ENCODE measurements around the gene COMMD9. TPM values are rescaled to one million over a fixed set of nuclear protein-coding genes. Genes with fewer than 3 reads are reported as not detected.

The COMMD9 gene
- total and polyA plus RNA-seq, 2 experiments from 2014 or later, result 22.4 to 44.1 TPM

DNA sequence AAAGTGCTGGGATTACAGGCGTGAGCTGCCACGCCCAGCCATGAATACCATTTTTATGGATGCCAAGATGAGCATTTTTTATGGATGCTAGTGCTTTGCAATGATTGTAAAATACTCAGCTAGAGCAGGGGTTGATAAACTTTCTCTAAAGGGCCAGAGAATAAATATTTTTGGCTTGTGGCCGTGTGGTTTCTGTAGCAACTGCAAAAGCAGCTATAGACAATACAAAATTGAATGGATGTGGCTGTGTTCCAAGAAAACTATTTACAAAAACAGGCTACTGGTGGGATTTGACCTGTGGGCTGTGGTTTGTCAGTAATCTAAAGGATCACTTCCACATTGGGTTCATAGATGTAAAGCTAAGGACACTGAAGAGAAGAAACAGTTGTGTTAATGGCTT lies 56.0 kb downstream of the COMMD9 start (continued):
- TF ChIP-seq ZNF331 (CRISPR knock-in tag; IDR thresholded peaks at IDR 0.05; ENCODE audit: low read depth), result no peak
- TF ChIP-seq, protein P1, sequence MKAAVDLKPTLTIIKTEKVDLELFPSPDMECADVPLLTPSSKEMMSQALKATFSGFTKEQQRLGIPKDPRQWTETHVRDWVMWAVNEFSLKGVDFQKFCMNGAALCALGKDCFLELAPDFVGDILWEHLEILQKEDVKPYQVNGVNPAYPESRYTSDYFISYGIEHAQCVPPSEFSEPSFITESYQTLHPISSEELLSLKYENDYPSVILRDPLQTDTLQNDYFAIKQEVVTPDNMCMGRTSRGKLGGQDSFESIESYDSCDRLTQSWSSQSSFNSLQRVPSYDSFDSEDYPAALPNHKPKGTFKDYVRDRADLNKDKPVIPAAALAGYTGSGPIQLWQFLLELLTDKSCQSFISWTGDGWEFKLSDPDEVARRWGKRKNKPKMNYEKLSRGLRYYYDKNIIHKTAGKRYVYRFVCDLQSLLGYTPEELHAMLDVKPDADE (IDR thresholded peaks at IDR 0.05), result no peak
- TF ChIP-seq POLR2AphosphoS5 (IDR thresholded peaks at IDR 0.05; ENCODE audit: low read depth), result no peak

DNA sequence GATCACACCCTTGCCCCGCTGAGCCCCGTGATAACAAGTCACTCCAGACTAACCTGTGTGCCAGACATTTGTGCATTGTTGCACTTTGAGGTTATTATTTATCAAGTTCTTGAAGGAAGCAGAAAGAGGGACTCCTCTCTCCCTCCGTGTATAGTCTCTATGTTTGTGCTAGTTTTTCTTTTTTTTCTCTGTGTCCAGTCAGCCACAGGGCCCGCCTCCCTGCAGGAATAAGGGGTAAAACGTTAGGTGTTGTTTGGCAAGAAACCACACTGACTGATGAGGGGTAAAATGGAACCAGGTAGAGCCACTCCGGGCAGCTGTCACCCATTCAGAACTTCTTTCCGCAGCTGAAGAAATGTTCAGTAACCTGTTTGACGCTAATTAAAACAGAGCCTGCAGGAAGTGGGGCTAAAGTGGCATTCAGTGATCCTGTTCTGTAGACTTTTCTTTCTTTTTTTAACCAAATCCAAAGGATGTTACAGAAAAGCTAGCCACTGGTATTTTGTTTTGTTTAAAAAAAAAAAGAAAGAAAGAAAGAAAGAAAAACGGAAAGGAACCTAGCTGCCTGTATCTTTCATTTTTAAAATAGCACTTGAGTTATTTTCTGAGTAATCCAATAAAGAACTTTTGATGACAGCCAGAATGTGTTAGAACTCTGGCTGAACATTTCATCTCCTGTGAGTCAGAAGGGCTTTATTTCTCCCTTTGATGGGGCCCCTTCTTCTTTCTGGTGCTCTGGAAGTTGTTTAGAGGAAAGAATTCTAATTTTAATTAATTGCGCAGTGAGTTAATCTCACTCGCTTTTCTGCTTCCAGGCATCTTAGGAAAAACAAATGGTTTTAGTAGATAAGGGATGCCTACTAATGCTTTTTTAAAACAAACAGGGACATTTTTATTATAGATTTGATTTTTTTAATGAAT lies 58.2 kb downstream of the COMMD9 start:
- H3K4me1 Mint-ChIP-seq, result no peaks in the 10 kb centered on the region
- H3K79me2 ChIP-seq (replicated peaks; ENCODE audit: insufficient read depth), result no peaks in the 10 kb centered on the region
- H3K4me3 ChIP-seq, result no peak overlapping the region
- DNase-seq (ENCODE audit: low spot score), result no peak
- H3K4me2 ChIP-seq, result no peak overlapping the region
- H3K4me3 Mint-ChIP-seq, result no peak overlapping the region
- no peak overlapping the region for H3K27ac ChIP-seq (ENCODE audit: low read depth)
- H3K27me3 Mint-ChIP-seq (ENCODE audit: insufficient read depth, low read depth, poor library complexity), result peaks cover 2% of the 10 kb centered on the region
- H3K9me2 ChIP-seq (ENCODE audit: insufficient read depth), result peaks cover 9% of the 10 kb centered on the region; the same call in 1 of the 2 replicates
- H2AFZ ChIP-seq, result no peak overlapping the region
- ATAC-seq, result no peak
- peaks cover 7% of the 10 kb centered on the region; the same call in 1 of the 3 replicates for H3K36me3 Mint-ChIP-seq (ENCODE audit: low read depth)
- H3K36me3 ChIP-seq (ENCODE audit: insufficient read depth), result no peaks in the 10 kb centered on the region
- H3K27ac Mint-ChIP-seq, result no peak overlapping the region
- no peaks in the 10 kb centered on the region; the same call in 2 of the 3 replicates for H3K9me3 Mint-ChIP-seq
- H3K4me1 ChIP-seq (ENCODE audit: insufficient read depth), result peaks cover 3% of the 10 kb centered on the region; the same call in 1 of the 2 replicates
- H3K27me3 ChIP-seq (ENCODE audit: insufficient read depth), result no peaks in the 10 kb centered on the region
- H4K20me1 ChIP-seq (replicated peaks; ENCODE audit: insufficient read depth), result no peaks in the 10 kb centered on the region
- no peaks in the 10 kb centered on the region for H3F3A ChIP-seq (replicated peaks; ENCODE audit: low read depth)
- TF ChIP-seq, protein P2, sequence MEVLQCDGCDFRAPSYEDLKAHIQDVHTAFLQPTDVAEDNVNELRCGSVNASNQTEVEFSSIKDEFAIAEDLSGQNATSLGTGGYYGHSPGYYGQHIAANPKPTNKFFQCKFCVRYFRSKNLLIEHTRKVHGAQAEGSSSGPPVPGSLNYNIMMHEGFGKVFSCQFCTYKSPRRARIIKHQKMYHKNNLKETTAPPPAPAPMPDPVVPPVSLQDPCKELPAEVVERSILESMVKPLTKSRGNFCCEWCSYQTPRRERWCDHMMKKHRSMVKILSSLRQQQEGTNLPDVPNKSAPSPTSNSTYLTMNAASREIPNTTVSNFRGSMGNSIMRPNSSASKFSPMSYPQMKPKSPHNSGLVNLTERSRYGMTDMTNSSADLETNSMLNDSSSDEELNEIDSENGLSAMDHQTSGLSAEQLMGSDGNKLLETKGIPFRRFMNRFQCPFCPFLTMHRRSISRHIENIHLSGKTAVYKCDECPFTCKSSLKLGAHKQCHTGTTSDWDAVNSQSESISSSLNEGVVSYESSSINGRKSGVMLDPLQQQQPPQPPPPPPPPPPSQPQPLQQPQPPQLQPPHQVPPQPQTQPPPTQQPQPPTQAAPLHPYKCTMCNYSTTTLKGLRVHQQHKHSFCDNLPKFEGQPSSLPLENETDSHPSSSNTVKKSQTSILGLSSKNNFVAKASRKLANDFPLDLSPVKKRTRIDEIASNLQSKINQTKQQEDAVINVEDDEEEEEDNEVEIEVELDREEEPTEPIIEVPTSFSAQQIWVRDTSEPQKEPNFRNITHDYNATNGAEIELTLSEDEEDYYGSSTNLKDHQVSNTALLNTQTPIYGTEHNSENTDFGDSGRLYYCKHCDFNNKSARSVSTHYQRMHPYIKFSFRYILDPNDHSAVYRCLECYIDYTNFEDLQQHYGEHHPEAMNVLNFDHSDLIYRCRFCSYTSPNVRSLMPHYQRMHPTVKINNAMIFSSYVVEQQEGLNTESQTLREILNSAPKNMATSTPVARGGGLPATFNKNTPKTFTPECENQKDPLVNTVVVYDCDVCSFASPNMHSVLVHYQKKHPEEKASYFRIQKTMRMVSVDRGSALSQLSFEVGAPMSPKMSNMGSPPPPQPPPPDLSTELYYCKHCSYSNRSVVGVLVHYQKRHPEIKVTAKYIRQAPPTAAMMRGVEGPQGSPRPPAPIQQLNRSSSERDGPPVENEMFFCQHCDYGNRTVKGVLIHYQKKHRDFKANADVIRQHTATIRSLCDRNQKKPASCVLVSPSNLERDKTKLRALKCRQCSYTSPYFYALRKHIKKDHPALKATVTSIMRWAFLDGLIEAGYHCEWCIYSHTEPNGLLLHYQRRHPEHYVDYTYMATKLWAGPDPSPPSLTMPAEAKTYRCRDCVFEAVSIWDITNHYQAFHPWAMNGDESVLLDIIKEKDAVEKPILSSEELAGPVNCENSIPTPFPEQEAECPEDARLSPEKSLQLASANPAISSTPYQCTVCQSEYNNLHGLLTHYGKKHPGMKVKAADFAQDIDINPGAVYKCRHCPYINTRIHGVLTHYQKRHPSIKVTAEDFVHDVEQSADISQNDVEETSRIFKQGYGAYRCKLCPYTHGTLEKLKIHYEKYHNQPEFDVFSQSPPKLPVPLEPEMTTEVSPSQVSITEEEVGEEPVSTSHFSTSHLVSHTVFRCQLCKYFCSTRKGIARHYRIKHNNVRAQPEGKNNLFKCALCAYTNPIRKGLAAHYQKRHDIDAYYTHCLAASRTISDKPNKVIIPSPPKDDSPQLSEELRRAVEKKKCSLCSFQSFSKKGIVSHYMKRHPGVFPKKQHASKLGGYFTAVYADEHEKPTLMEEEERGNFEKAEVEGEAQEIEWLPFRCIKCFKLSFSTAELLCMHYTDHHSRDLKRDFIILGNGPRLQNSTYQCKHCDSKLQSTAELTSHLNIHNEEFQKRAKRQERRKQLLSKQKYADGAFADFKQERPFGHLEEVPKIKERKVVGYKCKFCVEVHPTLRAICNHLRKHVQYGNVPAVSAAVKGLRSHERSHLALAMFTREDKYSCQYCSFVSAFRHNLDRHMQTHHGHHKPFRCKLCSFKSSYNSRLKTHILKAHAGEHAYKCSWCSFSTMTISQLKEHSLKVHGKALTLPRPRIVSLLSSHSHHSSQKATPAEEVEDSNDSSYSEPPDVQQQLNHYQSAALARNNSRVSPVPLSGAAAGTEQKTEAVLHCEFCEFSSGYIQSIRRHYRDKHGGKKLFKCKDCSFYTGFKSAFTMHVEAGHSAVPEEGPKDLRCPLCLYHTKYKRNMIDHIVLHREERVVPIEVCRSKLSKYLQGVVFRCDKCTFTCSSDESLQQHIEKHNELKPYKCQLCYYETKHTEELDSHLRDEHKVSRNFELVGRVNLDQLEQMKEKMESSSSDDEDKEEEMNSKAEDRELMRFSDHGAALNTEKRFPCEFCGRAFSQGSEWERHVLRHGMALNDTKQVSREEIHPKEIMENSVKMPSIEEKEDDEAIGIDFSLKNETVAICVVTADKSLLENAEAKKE (CRISPR knock-in tag; IDR thresholded peaks at IDR 0.05), result no peak
- no peak for TF ChIP-seq STAT1 (IDR thresholded peaks at IDR 0.05; ENCODE audit: unreplicated experiment)
- no peak for TF ChIP-seq CREB1 (CRISPR knock-in tag; IDR thresholded peaks at IDR 0.05; ENCODE audit: low read depth)
- TF ChIP-seq, protein P3, sequence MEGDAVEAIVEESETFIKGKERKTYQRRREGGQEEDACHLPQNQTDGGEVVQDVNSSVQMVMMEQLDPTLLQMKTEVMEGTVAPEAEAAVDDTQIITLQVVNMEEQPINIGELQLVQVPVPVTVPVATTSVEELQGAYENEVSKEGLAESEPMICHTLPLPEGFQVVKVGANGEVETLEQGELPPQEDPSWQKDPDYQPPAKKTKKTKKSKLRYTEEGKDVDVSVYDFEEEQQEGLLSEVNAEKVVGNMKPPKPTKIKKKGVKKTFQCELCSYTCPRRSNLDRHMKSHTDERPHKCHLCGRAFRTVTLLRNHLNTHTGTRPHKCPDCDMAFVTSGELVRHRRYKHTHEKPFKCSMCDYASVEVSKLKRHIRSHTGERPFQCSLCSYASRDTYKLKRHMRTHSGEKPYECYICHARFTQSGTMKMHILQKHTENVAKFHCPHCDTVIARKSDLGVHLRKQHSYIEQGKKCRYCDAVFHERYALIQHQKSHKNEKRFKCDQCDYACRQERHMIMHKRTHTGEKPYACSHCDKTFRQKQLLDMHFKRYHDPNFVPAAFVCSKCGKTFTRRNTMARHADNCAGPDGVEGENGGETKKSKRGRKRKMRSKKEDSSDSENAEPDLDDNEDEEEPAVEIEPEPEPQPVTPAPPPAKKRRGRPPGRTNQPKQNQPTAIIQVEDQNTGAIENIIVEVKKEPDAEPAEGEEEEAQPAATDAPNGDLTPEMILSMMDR (conservative IDR thresholded peaks at IDR 0.05; ENCODE audit: low read depth in 2 of 2), result no peak
- no peak for TF ChIP-seq JUNB (IDR thresholded peaks at IDR 0.05; ENCODE audit: unreplicated experiment)
- TF ChIP-seq, protein P4, sequence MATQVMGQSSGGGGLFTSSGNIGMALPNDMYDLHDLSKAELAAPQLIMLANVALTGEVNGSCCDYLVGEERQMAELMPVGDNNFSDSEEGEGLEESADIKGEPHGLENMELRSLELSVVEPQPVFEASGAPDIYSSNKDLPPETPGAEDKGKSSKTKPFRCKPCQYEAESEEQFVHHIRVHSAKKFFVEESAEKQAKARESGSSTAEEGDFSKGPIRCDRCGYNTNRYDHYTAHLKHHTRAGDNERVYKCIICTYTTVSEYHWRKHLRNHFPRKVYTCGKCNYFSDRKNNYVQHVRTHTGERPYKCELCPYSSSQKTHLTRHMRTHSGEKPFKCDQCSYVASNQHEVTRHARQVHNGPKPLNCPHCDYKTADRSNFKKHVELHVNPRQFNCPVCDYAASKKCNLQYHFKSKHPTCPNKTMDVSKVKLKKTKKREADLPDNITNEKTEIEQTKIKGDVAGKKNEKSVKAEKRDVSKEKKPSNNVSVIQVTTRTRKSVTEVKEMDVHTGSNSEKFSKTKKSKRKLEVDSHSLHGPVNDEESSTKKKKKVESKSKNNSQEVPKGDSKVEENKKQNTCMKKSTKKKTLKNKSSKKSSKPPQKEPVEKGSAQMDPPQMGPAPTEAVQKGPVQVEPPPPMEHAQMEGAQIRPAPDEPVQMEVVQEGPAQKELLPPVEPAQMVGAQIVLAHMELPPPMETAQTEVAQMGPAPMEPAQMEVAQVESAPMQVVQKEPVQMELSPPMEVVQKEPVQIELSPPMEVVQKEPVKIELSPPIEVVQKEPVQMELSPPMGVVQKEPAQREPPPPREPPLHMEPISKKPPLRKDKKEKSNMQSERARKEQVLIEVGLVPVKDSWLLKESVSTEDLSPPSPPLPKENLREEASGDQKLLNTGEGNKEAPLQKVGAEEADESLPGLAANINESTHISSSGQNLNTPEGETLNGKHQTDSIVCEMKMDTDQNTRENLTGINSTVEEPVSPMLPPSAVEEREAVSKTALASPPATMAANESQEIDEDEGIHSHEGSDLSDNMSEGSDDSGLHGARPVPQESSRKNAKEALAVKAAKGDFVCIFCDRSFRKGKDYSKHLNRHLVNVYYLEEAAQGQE (IDR thresholded peaks at IDR 0.05; ENCODE audit: unreplicated experiment), result no peak
- no peak for TF ChIP-seq ZNF114 (CRISPR knock-in tag; IDR thresholded peaks at IDR 0.05)
- TF ChIP-seq POLR2AphosphoS5 (IDR thresholded peaks at IDR 0.05; ENCODE audit: low read depth), result no peak

All from GM23338 (cell line).